Ascending aorta (tissue), 2 donors: ENCODE measurements around the gene FAM53A. TPM values are rescaled to one million over a fixed set of nuclear protein-coding genes. Genes with fewer than 3 reads are reported as not detected.

Experiments used
- DNase-seq, 2 donors: peaks; one replicate each; pipeline ENCODE4 v3.0.0-alpha.2; 2019; ENCODE audit warnings: low spot score in 2 of 2
- H3K27ac ChIP-seq, 2 donors: fragments of 200-600 bp; sonication (generic); one replicate each; pipeline ENCODE4 v1.5.1; 2016 to 2017; ENCODE audit warnings: mild to moderate bottlenecking in 1 of 2
- H3K27me3 ChIP-seq: fragments of 200-600 bp; sonication (generic); one replicate; pipeline ENCODE4 v1.5.1; 2017
- H3K36me3 ChIP-seq, 2 donors: fragments of 200-600 bp; sonication (generic); one replicate each; pipeline ENCODE4 v1.5.1; 2016
- H3K4me1 ChIP-seq, 2 donors: fragments of 200-600 bp; sonication (generic); one replicate each; pipeline ENCODE4 v1.5.1; 2016 to 2017; ENCODE audit warnings: mild to moderate bottlenecking in 1 of 2
- H3K4me3 ChIP-seq, 2 donors: fragments of 200-600 bp; sonication (generic); one replicate each; pipeline ENCODE4 v1.5.1; 2016 to 2017; ENCODE audit warnings: mild to moderate bottlenecking in 1 of 2
- H3K9me3 ChIP-seq, 2 donors: fragments of 200-600 bp; sonication (generic); one replicate each; pipeline ENCODE4 v1.5.1; 2016
- CTCF ChIP-seq, 3 experiments: fragments of 200-600 bp in 2 of 3; fragments of 450-650 bp in 1 of 3; sonication (generic) in 2 of 3; IDR thresholded peaks; one replicate each; pipeline ENCODE4 v1.5.1; 2016 to 2019; ENCODE audit warnings: antibody characterized with exemption in 3 of 3, mild to moderate bottlenecking in 1 of 3, moderate library complexity in 1 of 3
- intact Hi-C: fragments of 100-400 bp; cut with DNase I; formaldehyde crosslinking; loops from one replicate; pipeline ENCODE4 v1.15.1; 2023
- total RNA-seq: library from RNA; depleted of rRNA; stranded (reverse); fragments of >200 nt; gene quantifications from one replicate; pipeline ENCODE4 v1.1.0, GENCODE V29; 2016

Gene FAM53A
- total RNA-seq, 1 donor from 2014 or later, result not detected

- intact Hi-C loops, result no loop called here
- Histone ChIP-seq H3K4me3 (no peak overlapping the region), H3K9me3 (no peaks in the 10 kb centered on the region), H3K4me1 (no peaks in the 10 kb centered on the region), H3K36me3 (no peaks in the 10 kb centered on the region), H3K27me3 (no peaks in the 10 kb centered on the region), H3K27ac (no peak overlapping the region)
- TF ChIP-seq CTCF (IDR thresholded peaks at IDR 0.05), result no peak
- DNase-seq, result no peak
Measured at GRCh38 chr4:1601533-1601835, 82.6 kb downstream of the FAM53A start.

GRCh38 chr4:1600811-1601532 lies 83.1 kb downstream of the FAM53A start:
- TF ChIP-seq CTCF (IDR thresholded peaks at IDR 0.05), result no peak
- Histone ChIP-seq H3K36me3 (no peaks in the 10 kb centered on the region), H3K27me3 (no peaks in the 10 kb centered on the region), H3K27ac (no peak overlapping the region), H3K4me3 (no peak overlapping the region), H3K4me1 (no peaks in the 10 kb centered on the region), H3K9me3 (no peaks in the 10 kb centered on the region)
- no peak for DNase-seq
- intact Hi-C loops, result no loop called here

GRCh38 chr4:1600211-1600780 lies 83.8 kb downstream of the FAM53A start:
- H3K9me3 ChIP-seq, result no peaks in the 10 kb centered on the region
- no peaks in the 10 kb centered on the region for H3K4me1 ChIP-seq
- H3K36me3 ChIP-seq, result no peaks in the 10 kb centered on the region
- TF ChIP-seq CTCF (IDR thresholded peaks at IDR 0.05), result no peak
- H3K27ac ChIP-seq, result no peak overlapping the region
- no peak overlapping the region for H3K4me3 ChIP-seq
- no peak for DNase-seq
- peaks cover under 1% of the 10 kb centered on the region for H3K27me3 ChIP-seq
- intact Hi-C loops, result no loop called here

- H3K27me3 ChIP-seq, result peaks cover 5% of the 10 kb centered on the region
- intact Hi-C loops, result no loop called here
- H3K4me1 ChIP-seq, result no peaks in the 10 kb centered on the region
- H3K4me3 ChIP-seq, result no peak overlapping the region
- no peak for DNase-seq
- TF ChIP-seq CTCF (IDR thresholded peaks at IDR 0.05), result no peak
- H3K9me3 ChIP-seq, result no peaks in the 10 kb centered on the region
- no peak overlapping the region for H3K27ac ChIP-seq
- no peaks in the 10 kb centered on the region for H3K36me3 ChIP-seq
Measured at GRCh38 chr4:1599491-1600210, 84.5 kb downstream of the FAM53A start.

- Histone ChIP-seq H3K36me3 (no peaks in the 10 kb centered on the region), H3K27ac (no peak overlapping the region), H3K4me3 (no peak overlapping the region), H3K4me1 (no peaks in the 10 kb centered on the region), H3K9me3 (no peaks in the 10 kb centered on the region), H3K27me3 (peaks cover 5% of the 10 kb centered on the region)
- TF ChIP-seq CTCF (IDR thresholded peaks at IDR 0.05), result no peak
- intact Hi-C loops, result no loop called here
- no peak for DNase-seq
Measured at GRCh38 chr4:1599026-1599481, 85.1 kb downstream of the FAM53A start.
